ENCODE measurements around the gene NHP2.
"Not testable (repeated sequence)": the region's sequence is repeated elsewhere in the genome, so short reads cannot be mapped to it uniquely, and the experiment has no call there.

- TF ChIP-seq CTCF (IDR thresholded peaks at IDR 0.05; ENCODE audit: insufficient read depth, low read depth, low read length); EZH2 (IDR thresholded peaks at IDR 0.05; ENCODE audit: insufficient read depth, low read length): not testable (repeated sequence)
These were observed 23.5 kb downstream of the NHP2 start for GRCh38 chr5:178130234-178130575.
